ENCODE results near the gene BCAS3.
"Not testable (repeated sequence)": the region's sequence is repeated elsewhere in the genome, so short reads cannot be mapped to it uniquely, and the experiment has no call there.

BCAS3 gene

GRCh38 chr17:61416540-61417363 is 739.1 kb downstream of the BCAS3 start:
- peak; percentile 57 for DNase-seq

DNA sequence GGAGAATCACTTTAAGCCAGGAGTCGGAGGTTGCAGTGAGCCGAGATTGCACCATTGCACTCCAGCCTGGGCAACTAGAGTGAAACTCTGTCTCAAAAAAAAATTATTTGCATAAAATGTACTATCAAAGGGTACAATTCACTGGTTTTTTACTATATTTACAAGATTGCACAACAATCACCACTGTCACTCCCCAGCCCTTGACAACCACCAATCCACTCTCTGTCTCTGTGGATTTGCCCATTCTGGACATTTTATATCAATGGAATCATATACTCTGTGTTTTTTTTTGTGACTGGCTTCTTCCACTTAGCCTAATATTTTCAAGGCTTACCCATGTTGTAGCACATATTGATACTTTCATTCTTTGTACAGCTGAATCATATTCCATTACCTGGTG is 740.8 kb downstream of the BCAS3 start:
- no peak for DNase-seq

DNA sequence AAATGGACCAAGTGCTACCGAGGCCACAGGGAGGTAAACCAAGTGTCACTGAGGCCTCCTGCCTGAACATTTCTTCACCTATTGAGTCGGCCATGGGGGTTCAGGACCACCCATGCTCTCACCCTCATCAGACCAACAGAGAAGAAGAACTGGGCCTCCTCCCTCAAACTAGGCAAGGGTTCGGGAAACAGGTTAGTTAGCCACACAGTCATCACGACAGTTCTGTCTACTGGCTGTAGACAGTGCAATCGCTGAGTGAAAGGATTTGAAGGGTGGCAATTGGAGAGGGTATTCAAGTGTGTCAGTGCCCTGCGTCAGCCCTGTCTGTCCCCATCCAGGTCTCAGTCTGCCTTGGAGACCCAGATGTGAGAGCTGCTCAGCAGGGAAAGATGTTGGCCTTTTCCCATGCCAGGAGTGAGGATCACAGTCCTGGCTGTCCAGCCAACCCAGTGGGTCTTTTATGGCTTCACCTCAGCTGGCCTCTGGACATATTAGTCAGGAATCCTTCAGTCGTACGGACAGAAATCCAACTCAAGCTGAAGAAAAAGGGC is 741.9 kb downstream of the BCAS3 start:
- DNase-seq = no peak

DNA sequence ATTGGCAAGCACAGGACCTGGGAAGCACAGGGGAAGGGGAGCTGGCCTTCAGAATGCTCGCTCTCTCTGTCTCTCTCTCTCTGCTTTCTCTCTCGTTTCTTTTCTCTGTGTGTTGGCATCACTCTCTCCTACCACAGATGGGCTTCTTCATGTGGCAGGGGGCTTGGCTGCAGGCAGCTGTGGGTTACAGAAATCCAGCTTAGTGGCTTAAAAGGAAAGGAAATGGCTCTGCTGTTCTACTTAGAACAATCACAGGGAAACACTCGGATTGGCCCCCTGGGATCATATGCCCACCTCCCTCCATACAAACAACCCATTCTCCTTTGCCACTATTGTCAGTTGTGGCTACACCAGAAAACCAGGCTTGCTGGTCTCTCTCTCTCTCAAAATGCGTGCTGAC is 742.4 kb downstream of the BCAS3 start:
- no peak for DNase-seq

DNA sequence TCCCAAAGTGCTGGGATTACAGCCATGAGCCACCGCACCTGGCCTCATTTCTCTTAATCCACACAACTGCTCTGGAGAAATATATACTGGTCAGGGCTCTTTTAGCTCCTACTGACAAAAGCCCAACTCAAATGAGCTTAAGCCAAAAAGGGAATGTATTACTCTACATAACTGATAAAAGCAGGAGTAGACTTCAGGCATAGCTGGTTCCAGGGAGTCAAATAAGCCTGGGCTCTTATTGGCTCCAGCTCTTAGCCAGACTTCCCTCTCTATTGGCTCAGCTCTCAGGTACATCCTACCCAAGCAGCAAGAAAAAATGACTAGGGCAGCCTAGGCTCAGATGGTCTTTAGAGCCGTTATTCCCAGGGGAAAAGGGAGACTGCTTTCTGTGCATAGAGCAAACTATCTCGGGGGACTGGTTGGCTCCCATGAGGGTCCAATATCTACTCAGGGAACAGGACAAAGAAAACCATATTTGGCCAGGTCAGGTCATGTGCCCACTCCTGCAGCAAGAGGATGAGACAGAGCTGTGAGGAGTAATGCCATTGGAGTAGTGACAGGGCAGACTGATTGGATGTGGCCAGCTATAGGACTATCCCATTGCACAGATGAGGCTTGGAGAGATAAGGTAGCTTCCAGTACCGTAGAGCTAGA is 743.2 kb downstream of the BCAS3 start:
- no peak for DNase-seq

DNA sequence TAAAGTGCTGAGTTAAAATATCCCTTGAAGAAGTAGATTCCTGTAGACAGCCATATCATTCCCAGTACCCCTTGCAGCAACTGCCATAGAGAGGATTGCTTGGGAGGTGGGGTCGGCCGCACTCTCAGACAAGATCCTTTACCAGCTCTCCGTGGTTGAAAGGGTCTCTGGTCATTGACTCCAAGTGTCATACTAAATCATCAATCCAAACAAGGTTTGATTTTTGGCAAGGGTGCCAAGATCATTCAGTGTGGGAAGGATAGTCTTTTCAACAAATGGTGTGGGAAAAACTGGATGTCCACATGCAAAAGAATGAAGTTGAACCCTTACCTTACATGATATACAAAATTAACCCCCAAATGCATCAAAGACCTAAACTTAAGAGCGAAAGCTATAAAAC is 743.8 kb downstream of the BCAS3 start:
- DNase-seq = no peak

DNA sequence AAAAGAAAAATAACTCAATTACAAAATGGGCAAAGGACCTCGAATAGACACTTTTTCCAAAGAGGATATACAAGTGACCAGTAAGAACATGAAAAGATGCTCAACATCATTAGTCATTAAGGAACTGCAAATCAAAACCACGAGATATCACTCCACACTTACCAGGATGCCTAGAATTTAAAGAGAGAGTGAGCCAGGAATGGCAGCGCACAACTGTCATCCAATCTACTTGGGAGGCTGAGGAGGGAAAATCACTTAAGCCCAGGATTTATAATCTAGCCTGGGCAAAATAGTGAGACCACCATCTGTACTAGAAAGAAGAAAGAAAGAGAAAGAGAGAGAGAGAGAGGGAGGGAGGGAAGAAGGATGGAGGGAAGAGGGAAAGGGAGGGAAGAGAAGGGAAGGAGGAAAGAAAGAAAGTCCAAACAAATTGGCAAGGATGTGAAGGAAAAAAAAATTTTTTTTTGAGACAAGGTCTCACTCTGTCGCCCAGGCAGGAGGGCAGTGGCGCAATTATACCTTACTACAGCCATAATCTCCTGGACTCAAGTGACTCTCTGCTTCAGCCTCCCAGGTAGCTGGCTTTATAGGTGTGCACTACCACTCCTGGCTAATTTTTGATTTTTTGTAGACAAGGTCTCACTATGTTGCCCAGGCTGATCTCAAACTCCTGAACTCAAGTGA is 744.6 kb downstream of the BCAS3 start:
- DNase-seq = no peak

DNA sequence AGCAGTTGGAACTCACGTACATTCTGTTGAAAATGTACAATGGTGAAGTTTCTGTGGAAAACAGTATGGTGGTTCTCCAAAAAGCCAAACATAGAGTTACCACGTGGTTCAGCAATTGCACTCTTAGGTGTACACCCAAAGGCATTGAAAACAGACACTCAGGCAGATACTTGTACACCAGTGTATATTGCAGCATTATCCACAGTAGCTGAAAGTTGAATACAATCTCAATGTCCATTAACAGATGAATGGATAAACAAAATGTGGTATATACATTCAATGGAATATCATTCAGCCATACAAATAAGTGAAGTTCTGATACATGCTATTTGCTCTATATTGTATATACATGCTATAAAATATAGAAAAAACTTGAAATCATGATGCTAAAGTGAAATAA is 745.2 kb downstream of the BCAS3 start:
- DNase-seq = no peak

DNA sequence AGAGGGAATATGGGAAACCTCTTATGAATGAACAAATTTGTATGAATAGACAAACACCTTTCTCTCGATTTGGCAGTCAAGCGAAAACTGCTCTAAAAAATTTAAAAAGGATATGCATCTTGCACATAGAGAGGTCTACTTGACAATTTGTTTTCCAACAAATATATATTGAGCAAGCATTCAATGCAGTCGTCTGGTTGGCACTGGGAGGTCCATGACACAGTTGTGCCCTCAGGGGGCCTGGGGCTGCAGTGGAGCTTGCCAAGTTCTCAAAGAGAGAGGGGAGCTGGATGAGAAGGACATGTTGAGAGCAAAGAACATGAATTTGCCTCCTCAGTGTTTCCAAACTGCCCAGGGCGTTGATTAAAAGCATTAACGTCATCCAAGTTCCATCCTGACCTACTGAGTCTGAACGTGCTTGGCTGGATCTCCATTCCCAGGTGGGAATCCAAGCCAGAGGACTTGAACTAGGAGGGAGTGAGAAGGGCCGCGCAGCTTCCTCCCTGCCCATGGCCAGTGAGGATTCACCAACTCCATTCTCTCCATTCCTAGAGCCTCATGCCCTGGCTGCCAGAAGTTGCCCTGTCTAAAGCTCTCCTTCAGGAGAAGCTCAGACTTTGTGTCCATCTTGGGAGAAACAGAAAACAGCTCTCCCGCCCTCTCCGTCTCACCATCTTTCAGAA is 746.5 kb downstream of the BCAS3 start:
- DNase-seq = no peak

DNA sequence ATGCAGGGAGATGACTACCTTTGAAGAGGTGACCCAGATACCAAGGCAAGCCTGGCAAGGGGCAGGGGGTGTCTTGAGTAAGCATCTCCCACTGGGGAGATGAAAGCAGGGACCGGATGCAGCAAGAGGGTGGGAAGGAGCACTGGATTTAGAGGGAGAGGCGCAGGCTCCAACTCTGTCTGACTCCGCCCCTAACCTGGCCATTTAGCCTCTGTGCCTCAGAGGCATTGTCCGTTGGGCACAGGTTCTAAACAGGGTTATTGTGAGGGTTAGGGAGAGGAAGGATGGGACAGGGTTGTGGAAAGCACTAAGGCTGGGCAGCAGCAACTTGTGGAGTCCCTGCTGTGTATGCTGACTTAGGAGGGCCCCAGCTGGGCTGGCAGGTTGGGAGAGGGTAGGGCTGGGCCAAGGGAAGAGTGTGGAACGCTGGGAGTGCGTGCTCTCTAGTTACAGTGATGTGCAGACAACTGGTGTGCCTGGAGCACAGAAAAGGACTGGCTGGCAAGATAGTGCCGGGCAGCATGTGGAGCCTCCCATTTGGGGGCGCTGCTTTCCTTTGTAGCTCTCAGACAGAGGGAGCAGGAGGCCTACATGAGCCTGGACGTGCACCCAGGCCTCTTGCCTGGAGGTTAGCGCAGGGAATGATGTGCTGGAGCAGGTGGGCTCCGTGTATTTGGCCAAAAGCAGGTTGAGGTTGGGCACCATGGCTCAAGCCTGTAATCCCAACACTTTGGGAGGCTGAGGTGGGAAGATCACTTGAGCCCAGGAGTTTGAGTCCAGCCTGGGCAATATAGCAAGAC is 748.2 kb downstream of the BCAS3 start:
- no peak for DNase-seq

- DNase-seq = no peak
These were observed 749.0 kb downstream of the BCAS3 start for GRCh38 chr17:61426482-61427304.

DNA sequence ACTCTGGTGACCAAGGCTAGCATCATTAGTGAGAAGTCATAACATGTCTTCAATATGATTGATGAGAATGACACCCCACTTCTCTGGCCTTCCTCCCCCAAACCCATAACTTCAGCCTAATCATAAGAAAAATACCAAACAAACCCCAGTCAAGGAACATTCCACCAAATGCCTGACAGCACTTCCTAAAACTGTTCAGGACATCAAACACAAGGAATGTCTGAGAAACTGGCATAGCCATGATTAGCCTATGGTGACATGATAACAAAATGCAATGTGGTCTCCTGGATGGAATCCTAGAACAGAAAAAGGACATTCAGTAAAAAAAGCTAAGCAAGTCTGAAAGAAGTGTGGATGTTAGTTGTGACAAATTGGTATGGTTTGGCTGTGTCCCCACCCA is 749.9 kb downstream of the BCAS3 start:
- DNase-seq = no peak

GRCh38 chr17:61429274-61429673 is 751.6 kb downstream of the BCAS3 start:
- DNase-seq = no peak

DNA sequence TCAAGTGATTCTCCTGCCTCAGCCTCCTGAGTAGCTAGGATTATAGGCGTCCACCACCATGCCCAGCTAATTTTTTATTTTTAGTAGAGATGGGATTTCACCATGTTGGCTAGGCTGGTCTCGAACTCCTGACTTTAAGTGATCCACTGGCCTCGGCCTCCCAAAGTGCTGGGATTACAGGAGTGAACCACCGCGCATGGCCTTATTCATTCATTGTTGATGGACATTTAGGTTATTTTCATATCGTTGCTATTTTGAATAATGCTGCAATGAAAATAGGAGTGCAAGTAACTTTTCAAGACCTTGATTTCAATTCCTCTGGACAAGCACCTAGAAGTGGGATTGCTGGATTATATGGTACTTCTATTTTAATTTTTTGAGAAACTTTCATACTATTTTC is 752.2 kb downstream of the BCAS3 start:
- not testable (repeated sequence) for DNase-seq

DNA sequence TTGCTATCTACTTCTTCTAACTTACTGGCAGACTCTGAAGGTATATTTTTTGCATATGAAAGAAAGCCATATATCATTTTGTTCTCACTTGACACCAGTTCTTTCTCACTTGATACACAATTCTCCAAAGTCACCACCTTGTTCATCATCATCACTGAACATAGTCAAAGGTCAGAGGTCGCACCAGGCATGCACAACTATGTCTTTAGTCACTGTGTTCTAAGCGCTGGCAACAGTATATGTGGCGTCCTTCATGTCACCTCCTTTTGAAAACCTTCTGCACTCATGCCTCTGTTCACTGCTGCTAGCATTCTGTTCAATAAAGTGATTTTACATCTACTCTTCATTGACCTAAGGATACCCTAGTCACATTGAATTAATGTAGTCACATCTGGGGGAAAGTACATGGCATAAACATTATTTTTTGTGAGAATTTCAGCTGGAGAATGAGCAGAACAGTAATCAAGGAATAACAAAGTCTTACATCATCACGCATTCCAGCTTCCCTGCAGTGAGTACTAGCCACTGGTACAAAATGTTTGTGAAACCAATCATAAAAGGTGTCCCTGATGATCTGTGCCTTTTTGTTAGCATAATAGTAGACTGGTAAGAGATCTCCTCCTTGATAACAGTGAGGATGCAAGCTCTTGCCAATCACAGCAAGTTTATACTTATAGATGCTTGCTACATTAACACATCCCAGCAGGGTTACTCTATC is 754.1 kb downstream of the BCAS3 start:
- no peak for DNase-seq

- no peak for DNase-seq
These were observed 758.6 kb downstream of the BCAS3 start for GRCh38 chr17:61436273-61436672.

GRCh38 chr17:61436995-61437704 is 759.5 kb downstream of the BCAS3 start:
- no peak for DNase-seq

DNA sequence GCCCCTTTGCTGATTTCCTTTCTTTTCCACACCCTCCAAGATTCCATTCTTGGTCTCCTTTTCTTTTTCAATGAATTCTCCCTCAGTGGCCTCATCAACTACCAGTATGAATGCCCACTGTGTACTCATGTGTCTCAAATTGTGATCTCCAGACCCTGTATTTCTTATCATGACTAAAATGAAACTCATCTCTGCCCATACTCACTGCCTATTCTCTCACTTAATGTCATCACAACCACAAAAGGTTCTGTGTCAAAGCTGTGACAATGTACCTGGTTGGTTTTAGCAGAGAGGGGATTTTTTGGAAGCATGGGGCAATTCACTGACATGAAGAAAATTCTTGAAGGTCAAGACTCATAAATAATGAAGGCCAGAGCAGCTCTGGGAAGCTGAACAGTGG is 763.0 kb downstream of the BCAS3 start:
- no peak for DNase-seq

GRCh38 chr17:61441507-61441906 is 763.9 kb downstream of the BCAS3 start:
- DNase-seq = not testable (repeated sequence)
